ENCODE measurements around the gene ARL5B.

Gene ARL5B

DNA sequence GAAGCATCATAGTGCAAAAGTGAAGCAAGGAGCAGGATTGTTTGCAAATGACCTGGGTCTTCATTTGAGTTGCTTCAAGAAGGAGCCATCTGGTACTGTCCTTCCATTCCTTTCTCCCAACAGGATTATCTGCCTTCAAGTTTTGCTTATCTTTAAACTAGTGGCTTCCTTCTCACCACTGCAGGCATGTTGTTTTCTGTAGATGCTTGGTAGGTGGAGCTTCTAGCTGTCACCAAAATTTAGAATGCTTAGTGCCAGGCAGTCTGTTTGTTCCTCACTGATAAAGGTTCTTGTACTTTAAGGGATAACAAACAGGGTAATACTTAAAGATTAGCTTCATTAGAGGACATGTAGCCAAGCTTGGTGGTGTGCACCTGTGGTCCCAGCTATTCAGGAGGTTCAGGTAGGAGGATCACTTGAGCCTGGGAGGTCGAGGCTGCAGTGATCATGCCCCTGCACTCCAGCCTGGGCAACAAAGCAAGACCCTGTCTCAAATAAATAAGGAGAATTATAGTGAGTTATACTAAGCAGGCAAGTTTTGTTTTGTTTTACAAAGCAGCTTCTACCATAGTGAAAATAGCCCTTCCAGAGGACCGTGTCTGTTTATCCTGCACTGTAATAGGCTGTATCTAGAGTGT, 5.7 kb downstream of the ARL5B start:
- DNase-seq (ENCODE audit: insufficient read length) (no peak), FAIRE-seq (no peak)
- TF ChIP-seq POLR2AphosphoS5 (IDR thresholded peaks at IDR 0.05; ENCODE audit: low read depth, low read length) (no peak), TAF1 (IDR thresholded peaks at IDR 0.05; ENCODE audit: borderline replicate concordance, low read depth, low read length) (no peak), POLR2A (IDR thresholded peaks at IDR 0.05; ENCODE audit: low read depth, low read length) (no peak)

DNA sequence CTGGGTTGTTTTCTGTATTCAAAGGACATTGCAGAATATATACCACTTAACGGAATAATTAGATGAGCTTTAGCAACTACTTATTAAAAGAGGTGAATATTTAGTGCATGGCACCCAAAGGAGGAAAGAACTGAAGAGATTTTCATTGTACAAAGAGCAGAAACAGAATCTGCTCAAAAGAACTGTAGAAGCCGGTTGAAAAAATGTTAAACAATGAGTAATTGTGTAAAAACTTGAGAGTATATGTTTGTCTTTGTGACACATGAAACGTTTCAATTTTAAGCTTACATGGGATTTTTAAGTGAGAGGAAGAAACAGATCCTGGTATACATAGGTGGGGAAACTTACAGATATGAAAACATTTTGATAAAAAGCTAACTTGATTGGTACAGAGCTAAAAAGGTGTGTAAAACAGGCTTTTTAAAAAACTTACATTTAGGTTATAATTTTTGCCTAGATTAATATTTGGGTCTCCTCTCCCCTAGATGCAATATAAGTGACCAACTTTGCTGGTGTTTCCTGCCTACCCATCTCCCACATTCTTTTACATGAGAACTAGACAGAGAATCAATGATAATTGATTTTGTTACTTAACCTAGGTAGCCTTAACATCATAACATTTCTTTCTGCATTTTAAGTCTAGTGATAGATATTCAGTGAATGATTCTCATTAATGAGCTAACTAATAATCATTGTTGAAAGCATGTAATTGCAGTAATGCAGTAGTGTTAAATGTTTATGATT, 6.8 kb downstream of the ARL5B start:
- no peak for TF ChIP-seq TAF1 (IDR thresholded peaks at IDR 0.05; ENCODE audit: borderline replicate concordance, low read depth, low read length)
- TF ChIP-seq POLR2A (IDR thresholded peaks at IDR 0.05; ENCODE audit: low read depth, low read length) = no peak
- no peak for DNase-seq (ENCODE audit: insufficient read length)
- no peak for FAIRE-seq

DNA sequence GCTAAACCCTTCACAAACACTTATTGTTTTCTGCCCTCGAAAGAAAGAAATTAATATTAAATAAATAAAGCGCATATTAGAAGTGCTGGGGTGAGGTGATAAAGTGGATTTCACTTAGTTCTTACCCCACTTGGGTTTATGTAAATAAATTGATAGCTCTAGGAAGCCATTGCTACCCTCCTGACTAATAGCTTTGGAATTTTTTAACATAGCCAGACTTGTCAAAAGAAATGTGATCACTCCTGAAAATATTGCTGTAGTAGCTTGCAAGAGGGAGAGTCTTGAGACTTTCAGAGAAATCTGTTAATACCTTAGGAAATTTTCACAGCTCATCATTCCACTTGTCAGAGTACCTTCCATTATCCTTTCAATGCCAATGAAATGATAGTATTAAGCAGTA, 7.6 kb downstream of the ARL5B start:
- TF ChIP-seq POLR2A (IDR thresholded peaks at IDR 0.05; ENCODE audit: low read depth, low read length) = no peak
- TF ChIP-seq TAF1 (IDR thresholded peaks at IDR 0.05; ENCODE audit: borderline replicate concordance, low read depth, low read length) = no peak
- TF ChIP-seq POLR2AphosphoS5 (IDR thresholded peaks at IDR 0.05; ENCODE audit: low read depth, low read length) = no peak
- no peak for DNase-seq (ENCODE audit: insufficient read length)
- FAIRE-seq = no peak

DNA sequence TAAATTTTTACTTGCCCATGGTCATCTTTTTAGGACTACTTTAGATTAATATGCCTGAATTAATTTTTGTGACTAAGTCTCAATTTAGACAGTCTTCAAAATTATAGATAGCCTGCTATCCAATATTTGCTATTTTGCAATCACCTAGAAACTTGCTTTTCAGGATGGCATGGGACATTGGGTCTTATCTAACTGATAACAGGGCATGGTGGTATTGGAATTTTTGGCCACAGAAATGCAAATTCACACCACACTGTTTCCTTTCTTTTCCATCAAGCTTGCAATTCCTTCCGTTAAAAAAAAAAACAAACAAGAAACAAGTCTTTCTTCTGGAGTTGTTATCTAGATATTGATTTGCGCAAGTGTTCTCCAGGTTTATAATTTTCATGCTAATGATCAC, 8.8 kb downstream of the ARL5B start:
- DNase-seq (ENCODE audit: insufficient read length) (no peak), FAIRE-seq (no peak)
- TF ChIP-seq TAF1 (IDR thresholded peaks at IDR 0.05; ENCODE audit: borderline replicate concordance, low read depth, low read length) (no peak), POLR2A (IDR thresholded peaks at IDR 0.05; ENCODE audit: low read depth, low read length) (no peak), POLR2AphosphoS5 (IDR thresholded peaks at IDR 0.05; ENCODE audit: low read depth, low read length) (no peak)

DNA sequence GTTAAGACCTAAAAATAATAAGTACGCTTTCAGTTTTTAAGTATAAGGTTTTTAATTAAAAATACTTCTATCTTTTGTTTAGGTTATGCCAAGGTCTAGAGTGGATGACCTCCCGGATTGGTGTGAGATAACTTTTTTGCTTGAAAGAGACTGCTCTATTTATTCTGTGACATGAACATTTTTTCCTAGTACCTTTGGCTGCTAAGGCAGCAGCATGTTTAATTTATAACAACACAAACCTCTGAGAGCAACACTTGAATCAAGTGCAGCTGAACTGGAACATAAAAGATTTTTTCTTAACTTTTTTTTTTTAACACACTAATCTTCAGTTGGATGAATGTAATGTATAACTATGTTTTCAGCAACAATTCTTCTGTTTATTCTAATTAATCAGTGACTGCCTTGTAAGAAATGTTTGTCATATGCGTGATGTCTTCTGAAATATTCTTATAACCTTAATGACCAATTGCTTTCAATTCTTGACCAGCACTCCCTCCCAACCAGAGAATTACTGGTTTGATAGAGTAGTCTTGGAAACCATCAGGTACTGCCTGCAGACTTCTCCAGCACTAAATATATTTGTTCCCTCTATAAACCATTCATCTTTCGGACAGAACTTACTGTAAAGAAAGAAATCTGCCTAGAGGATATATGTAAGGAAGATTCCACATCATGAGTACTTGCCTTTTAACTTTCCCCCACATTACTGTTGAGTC, 16.0 kb downstream of the ARL5B start:
- DNase-seq (ENCODE audit: insufficient read length) (no peak), FAIRE-seq (no peak)
- TF ChIP-seq POLR2AphosphoS5 (IDR thresholded peaks at IDR 0.05; ENCODE audit: low read depth, low read length) (no peak), POLR2A (IDR thresholded peaks at IDR 0.05; ENCODE audit: low read depth, low read length) (no peak), TAF1 (IDR thresholded peaks at IDR 0.05; ENCODE audit: borderline replicate concordance, low read depth, low read length) (no peak)

DNA sequence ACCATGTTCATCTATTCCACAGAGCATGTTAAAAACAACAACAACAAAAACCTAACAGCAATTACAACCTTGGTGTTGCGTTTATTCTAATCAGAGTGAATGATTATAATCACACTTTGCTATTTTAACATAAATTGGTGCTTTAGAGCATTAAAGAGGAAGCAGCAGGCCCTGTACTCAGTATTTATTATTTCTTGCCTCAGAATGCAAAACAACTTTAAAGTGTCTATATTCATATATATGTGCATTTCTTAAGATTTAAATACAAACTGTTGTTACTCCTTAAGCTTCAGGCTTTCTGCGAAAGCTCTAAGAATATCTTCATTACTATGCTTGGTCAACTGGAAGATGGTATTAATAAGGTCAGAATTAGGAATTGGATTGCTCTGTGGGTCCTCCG, 21.5 kb downstream of the ARL5B start:
- FAIRE-seq = no peak

DNA sequence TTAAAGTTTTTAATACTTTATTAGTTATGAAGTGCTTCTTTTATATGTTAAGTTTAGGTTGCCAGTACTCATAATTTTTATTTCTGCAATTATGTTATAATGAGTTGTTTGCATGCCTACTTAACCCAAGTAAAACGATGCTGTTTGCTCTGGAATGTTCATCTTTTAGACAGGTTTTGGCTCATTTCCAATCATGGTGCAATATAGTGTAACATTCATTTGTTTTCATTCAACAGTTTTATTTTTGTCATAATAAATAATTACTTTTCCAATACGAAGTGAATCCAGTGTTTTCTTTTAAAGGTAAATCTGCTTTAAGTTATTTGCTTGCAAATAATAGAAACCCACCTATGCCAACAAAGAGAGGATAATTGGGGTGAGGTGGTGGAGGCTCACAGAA, 22.1 kb downstream of the ARL5B start:
- FAIRE-seq (no peak), DNase-seq (ENCODE audit: insufficient read length) (no peak)
- TF ChIP-seq POLR2AphosphoS5 (IDR thresholded peaks at IDR 0.05; ENCODE audit: low read depth, low read length) (no peak), POLR2A (IDR thresholded peaks at IDR 0.05; ENCODE audit: low read depth, low read length) (no peak), TAF1 (IDR thresholded peaks at IDR 0.05; ENCODE audit: borderline replicate concordance, low read depth, low read length) (no peak)

More for the DNA sequence above, 21.5 kb downstream of the ARL5B start:
- DNase-seq (ENCODE audit: insufficient read length) = no peak
- TF ChIP-seq TAF1 (IDR thresholded peaks at IDR 0.05; ENCODE audit: borderline replicate concordance, low read depth, low read length) (no peak), POLR2AphosphoS5 (IDR thresholded peaks at IDR 0.05; ENCODE audit: low read depth, low read length) (no peak), POLR2A (IDR thresholded peaks at IDR 0.05; ENCODE audit: low read depth, low read length) (no peak)

DNA sequence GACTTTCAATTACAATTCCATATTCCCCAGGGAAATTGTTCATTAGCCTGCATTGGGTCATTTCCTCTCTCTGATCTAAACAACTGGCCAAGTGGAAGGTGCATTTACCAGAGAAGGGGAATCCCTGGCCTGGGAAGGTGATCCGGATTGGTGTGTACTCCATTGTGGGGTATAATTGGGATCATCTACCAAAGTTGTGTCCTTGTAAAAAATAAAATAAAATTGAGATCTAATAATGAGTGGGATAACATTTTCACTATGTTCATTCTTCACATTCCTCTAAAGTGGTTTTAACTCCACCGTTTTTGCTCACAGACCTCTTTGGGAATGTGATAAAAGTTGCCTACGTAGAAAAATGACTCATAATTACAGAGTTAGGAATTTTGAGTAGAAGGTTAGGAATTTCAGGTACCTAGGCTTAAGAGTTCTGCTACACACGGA, 22.8 kb downstream of the ARL5B start:
- FAIRE-seq = no peak

DNA sequence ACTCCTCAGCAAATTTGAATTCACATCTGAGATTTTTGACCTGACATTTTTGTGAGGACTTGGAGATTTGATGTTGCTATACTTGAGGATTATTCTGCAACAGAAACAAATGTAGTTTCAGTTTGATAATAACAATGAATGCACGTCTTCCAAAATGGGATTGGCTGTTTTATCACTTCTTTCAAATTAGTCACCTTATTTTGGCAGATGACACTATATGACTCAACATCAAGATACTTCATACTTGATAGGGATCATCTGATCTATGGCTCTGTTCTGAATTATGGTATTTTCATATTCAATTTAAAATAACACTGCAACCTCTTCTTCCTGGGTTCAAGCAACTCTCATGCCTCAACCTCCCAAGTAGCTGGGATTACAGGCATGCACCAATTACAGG, 24.2 kb downstream of the ARL5B start:
- FAIRE-seq = no peak
- no peak for DNase-seq (ENCODE audit: insufficient read length)
- TF ChIP-seq POLR2AphosphoS5 (IDR thresholded peaks at IDR 0.05; ENCODE audit: low read depth, low read length) = no peak
- no peak for TF ChIP-seq POLR2A (IDR thresholded peaks at IDR 0.05; ENCODE audit: low read depth, low read length)
- no peak for TF ChIP-seq TAF1 (IDR thresholded peaks at IDR 0.05; ENCODE audit: borderline replicate concordance, low read depth, low read length)

More for the DNA sequence above, 22.8 kb downstream of the ARL5B start:
- DNase-seq (ENCODE audit: insufficient read length) = no peak
- TF ChIP-seq POLR2A (IDR thresholded peaks at IDR 0.05; ENCODE audit: low read depth, low read length) (no peak), POLR2AphosphoS5 (IDR thresholded peaks at IDR 0.05; ENCODE audit: low read depth, low read length) (no peak), TAF1 (IDR thresholded peaks at IDR 0.05; ENCODE audit: borderline replicate concordance, low read depth, low read length) (no peak)

DNA sequence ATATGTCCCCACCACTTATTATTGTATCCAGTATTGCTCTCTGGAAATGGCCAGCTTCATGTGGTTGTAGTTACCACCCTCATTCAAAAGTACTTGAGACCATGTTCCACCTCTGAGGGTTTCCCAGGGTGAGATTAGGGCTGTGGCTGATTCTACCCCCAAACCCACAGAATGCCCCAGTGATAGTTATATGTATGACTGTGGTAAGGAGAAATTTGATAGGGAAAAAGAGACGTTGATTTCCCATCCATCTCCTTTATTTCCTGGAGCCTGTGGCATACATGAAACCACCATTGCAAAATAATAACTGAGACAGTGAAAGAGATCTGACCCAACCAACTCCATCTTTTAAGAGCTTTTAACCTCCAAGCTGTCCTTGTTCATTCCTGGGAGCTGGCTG, 25.2 kb downstream of the ARL5B start:
- DNase-seq (ENCODE audit: insufficient read length) (no peak), FAIRE-seq (no peak)
- TF ChIP-seq TAF1 (IDR thresholded peaks at IDR 0.05; ENCODE audit: borderline replicate concordance, low read depth, low read length) (no peak), POLR2A (IDR thresholded peaks at IDR 0.05; ENCODE audit: low read depth, low read length) (no peak), POLR2AphosphoS5 (IDR thresholded peaks at IDR 0.05; ENCODE audit: low read depth, low read length) (no peak)

DNA sequence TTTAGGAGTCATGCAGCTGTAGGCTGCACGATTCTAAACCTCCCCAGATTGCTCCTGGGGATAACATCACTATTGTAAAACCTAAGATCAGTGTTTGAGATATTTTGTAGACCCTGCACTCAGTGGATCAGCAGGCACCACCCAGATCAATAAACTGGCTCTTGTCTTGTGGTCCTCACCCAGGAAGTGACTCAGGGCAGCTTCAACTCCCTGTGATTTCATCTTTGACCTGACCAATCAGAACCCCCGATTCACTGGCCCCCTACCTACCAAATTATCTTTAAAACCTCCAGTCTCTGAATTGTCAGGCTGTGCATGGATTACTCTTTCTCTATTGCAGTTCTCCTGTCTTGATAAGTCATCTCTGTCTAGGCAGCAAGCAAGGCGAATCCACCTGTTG, 25.7 kb downstream of the ARL5B start:
- no peak for TF ChIP-seq POLR2AphosphoS5 (IDR thresholded peaks at IDR 0.05; ENCODE audit: low read depth, low read length)
- no peak for TF ChIP-seq POLR2A (IDR thresholded peaks at IDR 0.05; ENCODE audit: low read depth, low read length)
- no peak for TF ChIP-seq TAF1 (IDR thresholded peaks at IDR 0.05; ENCODE audit: borderline replicate concordance, low read depth, low read length)
- DNase-seq (ENCODE audit: insufficient read length) = no peak
- FAIRE-seq = no peak

Data from GM12892 (cell line).